GM18861 (cell line): ENCODE measurements around the gene CRB3.

Experiments used
- ATAC-seq: cut with Tn5 transposase; IDR thresholded peaks from one replicate; pipeline ENCODE4 v1.9.1; 2021; ENCODE audit not compliant: unreplicated experiment

CRB3 gene

DNA sequence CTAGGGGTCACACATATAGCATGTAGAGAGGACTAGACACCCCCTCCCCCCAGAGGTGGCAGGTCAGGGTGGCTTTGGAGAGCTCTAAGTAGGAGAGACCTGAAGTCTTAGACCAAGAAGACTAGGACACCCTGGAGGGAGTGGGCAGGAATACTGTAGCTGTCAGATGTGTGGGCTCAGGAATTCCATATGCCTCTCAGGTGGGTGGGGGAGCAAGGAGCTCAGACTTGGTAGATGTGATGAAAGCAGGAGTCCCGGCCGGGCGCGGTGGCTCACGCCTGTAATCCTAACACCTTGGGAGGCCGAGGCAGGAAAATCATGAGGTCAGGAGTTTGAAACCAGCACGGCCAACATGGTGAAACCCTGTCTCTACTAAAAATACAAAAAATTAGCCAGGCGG lies 1.6 kb downstream of the CRB3 start:
- no peak for ATAC-seq

- ATAC-seq, result no peak
Measured at GRCh38 chr19:6466526-6467248, 2.6 kb downstream of the CRB3 start.

DNA sequence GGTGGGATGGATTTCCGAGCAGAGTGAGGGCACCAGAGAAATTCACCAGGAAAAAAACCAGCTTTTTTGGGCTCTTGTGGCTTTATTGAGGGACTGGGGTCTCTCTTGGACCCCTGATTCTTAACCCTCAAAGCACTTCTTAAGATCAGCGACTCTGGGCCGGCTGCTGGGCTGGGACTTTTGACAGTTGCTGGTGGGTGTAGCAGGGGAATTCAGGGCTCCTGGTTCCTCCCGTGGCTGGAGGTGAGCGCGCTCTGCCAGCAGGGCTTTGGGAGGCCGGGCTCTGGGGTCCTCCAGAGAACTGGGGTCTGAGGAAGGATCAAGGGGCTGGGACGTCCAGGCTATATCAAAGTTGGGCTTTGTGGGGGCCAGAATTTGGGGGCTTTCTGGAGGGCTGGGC lies 3.3 kb downstream of the CRB3 start:
- ATAC-seq, result no peak

GRCh38 chr19:6470173-6470572 lies 6.1 kb downstream of the CRB3 start:
- no peak for ATAC-seq

- ATAC-seq, result no peak
Measured at GRCh38 chr19:6471076-6471475, 7.0 kb downstream of the CRB3 start.

DNA sequence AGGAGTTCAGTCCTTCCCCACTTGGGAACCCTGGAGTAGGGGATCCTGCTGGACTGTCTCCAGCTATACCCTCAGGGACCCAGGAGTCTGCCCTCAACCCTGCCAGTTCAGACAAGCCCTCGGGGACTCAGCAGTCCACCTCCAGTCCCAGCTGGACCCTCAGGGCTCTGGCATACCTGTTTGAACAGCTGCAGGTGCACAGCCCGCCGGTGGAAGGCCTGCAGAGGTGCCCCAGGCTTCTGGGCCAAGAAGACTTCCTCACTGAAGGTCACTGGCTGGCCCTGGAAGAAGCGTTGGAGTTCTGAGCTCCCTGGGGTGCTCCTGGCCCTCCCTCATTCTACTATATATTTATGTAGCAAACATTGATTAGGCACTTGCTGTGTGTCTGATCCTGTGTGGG lies 8.6 kb downstream of the CRB3 start:
- no peak for ATAC-seq

GRCh38 chr19:6473647-6474046 lies 9.6 kb downstream of the CRB3 start:
- ATAC-seq, result no peak

DNA sequence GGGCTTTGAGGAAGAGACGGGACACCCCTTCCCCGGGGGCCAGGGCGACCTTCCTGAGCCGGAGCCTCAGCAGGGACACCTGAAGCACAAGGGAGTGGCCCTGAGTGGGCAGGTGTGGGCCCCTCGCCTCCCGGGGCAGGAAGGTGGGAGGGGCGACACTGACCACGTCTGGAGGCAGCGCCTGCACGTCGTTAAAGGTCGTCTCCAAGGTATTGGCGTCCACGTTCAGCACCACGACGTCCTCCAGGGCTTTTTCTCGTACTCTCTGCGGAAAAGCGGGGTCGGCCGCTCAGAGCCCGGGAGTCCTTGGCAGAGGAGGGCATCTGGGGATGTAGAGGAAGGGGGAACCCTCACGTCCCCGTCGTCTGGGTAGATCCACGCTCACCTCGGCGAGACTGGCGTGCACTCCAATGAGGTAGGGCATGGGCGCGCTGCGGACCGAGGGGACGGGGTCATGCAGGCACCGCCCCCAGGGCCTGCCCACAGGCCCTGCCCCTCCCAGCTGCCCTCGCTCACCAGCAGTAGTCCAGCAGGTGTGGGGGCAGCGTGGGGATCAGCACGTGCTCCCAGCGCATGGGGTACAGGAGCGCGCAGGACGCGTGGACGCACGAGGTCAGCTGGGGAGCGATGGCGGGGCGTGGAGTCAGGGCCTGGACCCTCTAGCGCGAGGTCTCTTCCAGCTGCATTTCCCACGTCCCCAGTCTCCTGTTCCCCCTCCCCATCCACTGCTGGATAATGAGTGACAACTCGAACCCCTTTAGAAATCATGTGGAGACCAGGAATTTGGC lies 11.4 kb downstream of the CRB3 start:
- ATAC-seq, result no peak

- no peak for ATAC-seq
Measured at GRCh38 chr19:6476155-6476895, 12.3 kb downstream of the CRB3 start.

- no peak for ATAC-seq
Measured at GRCh38 chr19:6476896-6477431, 12.9 kb downstream of the CRB3 start.

DNA sequence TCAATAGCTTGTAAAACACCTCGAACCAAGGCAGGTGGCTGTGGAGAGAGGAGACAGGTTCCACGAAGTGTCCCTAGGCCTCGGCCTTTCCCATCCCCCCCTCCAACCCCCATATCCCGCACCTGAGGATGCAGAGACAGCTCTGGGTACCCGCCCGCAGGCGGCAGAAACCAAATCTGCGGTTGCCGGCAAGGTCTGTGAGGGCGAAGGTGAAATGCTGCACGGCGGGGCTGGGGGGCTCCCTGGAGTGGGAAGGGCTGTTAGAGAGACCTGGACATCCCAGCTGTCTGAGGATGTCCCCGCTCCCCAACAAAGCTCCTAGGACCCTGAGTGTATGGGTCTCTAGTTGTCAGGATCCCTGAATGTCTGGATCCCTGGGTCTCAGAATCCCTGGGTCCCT lies 14.7 kb downstream of the CRB3 start:
- no peak for ATAC-seq

DNA sequence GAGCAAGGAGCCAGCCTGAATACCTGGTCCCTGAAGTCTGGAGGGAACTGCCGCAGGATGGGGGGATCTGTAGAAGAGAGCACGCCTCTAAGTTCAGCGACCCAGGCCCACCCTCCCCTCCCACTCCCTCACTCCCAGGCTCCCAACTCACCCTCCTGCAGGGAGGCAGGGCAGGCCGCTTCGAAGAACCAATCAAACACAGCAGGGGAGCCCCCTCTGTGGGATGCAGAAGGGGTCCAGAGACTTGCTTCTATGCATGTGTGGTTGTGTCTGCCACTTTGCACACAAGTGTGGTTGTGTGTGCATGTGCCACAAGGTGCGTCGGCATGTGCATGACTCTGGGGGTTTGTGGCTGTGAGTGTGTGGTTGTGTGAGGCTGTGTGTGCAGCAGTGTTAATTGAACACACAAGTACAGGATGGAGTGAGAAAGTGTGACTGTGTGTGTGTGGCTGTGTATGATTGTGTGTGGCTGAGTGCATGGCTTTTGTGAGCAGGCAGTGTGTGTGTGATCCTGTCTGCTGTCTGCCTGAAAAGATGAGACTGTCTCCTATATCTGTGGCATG lies 15.8 kb downstream of the CRB3 start:
- no peak for ATAC-seq

DNA sequence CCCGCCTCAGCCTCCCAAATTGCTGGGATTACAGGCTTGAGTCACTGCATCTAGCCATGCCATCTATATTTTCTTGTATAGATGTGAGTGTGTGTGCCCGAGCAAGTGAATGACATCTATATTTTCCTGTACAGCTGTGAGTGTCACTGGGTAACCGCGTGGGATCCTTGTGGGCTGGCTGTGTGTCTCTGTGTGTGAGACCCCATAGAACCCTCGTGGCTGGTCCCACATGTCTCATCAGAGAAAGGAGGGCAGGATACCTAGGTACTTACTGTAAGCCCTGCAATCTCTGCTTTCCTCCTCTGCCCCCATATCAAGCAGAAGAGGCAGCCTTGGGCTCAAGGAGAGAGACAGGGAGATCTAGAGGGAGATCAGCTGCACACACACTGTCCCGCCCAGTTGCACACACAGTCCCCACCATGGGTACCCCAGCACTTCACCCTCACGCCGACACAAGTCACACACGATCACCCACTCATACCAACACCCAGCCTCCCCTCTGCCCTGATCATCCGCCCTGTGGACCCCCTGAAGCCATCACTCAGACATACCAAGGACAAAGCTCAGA lies 16.9 kb downstream of the CRB3 start:
- ATAC-seq, result no peak

GRCh38 chr19:6481541-6482342 lies 17.7 kb downstream of the CRB3 start, which contains the start of gene DENND1C:
Gene DENND1C (minus strand): TSS chr19:6481787. CDS start chr19:6481695, 92 bp downstream.
- ATAC-seq, result peak; percentile 57

DNA sequence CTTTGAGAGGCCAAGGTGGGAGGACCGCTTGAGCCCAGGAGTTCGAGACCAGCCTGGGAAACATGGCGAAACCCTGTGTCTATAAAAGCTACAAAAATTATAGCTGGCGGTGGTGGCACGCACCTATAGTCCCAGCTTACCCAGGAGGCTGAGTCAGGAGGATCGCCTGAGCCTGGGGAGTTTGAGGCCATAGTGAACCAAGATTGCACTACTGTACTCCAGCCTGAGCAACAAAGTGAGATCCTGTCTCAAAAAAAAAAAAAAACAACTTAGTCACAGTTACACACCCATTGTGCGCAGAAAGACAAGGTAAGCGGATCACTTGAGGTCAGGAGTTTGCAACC lies 18.2 kb downstream of the CRB3 start:
- ATAC-seq, result no peak

DNA sequence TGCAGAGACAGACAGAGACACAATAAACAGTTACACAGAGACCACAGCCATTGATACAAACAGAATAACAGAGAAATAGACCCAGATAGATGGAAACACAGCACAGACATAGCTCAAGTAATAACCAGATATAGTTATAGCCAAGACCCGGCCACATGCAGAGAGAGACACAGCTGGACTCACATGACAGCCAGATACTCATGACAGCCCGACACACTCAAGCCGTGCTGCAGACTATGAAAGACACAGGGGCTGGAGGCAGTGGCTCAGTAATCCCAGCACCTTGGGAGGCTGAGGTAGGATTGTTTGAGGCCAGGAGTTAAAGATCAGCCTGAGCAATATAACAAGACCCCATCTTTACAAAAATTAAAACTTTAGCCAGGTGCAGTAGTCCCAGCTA lies 19.2 kb downstream of the CRB3 start:
- ATAC-seq, result no peak

DNA sequence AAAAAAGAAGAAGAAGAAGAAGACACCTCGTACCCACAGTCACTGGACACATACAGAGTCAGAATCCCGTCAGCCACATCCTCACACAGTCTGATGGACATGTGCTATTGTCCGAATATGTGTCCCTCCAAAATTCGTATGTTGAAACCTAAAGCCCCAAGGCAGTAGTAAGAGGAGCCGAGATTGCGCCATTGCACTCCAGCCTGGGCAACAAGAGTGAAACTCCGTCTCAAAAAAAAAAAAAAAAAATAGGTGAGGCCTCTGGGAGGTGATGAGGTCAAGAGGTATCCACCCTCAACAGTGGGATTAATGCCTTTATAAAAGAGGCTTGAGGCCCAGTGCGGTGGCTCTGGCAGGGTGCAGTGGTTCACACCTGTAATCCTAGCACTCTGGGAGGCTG lies 20.2 kb downstream of the CRB3 start:
- ATAC-seq, result no peak

- no peak for ATAC-seq
Measured at GRCh38 chr19:6484831-6485230, 20.8 kb downstream of the CRB3 start.

DNA sequence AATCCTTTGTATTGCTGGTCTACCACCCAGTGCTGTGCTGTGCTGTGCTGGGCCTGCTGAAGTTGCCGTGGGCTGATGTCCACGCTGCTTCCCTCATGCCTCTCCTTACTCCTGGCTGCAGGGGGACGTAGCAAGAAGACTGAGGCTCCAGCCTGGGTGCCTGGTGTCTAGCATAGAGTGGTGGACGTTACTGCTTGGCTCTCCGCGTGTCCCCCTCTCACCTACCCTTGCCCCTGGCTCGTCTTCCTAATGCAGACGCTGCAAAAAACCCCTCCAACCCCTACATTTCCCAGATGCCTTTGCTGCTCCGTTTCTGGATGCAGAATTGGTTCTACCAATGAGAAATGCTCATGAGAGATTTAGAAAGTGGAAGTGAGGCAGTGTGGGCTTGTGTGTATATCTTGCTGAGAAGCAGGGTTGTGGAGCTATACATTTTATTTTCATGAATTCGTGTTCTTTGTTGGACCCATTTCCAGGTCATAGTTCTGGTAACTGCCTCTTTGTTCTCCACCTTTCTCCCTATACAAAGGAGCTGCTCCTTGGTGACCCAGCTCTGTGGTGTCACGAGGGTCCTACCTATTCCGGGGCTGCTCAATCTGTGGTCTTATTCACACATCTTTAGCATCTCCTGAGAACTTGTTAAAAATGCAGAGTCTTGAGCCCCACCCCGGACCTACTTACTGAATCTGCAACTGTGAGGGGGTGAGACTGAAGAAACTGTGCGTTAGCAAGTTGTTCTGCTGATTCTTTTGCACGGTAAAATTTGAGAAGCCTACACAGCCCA lies 25.4 kb downstream of the CRB3 start:
- ATAC-seq, result peak; percentile 56
